Measurements from ENCODE around the gene HSDL2.

Gene HSDL2

GRCh38 chr9:112465352-112465751 lies 85.4 kb downstream of the HSDL2 start:
- no CpG with 5 or more reads among the region's 4 CpGs for WGBS (ENCODE audit: extremely low coverage, insufficient coverage, low lambda C conversion rate)
- H3K56ac ChIP-seq (ENCODE audit: low read length), result no peak overlapping the region
- no peaks in the 10 kb centered on the region for H3K27me3 ChIP-seq (ENCODE audit: insufficient read depth, low read length, poor library complexity)
- H3K79me2 ChIP-seq (ENCODE audit: control insufficient read depth, insufficient read depth, low read length), result no peaks in the 10 kb centered on the region
- H3K9ac ChIP-seq (ENCODE audit: low read length), result no peak overlapping the region
- no peak overlapping the region for H2BK5ac ChIP-seq (ENCODE audit: low read length)
- H4K8ac ChIP-seq (ENCODE audit: low read depth, low read length), result no peak overlapping the region
- H3K36me3 ChIP-seq (ENCODE audit: control insufficient read depth, insufficient read depth, low read length), result no peaks in the 10 kb centered on the region
- H3K4me2 ChIP-seq (ENCODE audit: low read length), result no peak overlapping the region
- H3K27ac ChIP-seq (ENCODE audit: low read depth, low read length), result no peak overlapping the region
- no peaks in the 10 kb centered on the region for H3K79me1 ChIP-seq (ENCODE audit: low read length)
- no peak overlapping the region for H2AK5ac ChIP-seq (ENCODE audit: low read length)
- no peak overlapping the region for H2BK15ac ChIP-seq (replicated peaks; ENCODE audit: low read depth)
- DNase-seq, result no peak
- H3K4ac ChIP-seq (ENCODE audit: low read depth, low read length), result no peak overlapping the region
- H3K18ac ChIP-seq (ENCODE audit: low read length), result no peak overlapping the region
- H3K4me3 ChIP-seq (ENCODE audit: low read length), result no peak overlapping the region
- H3K4me1 ChIP-seq (ENCODE audit: control insufficient read depth, low read depth, low read length), result no peaks in the 10 kb centered on the region
- no peak overlapping the region for H2BK120ac ChIP-seq (ENCODE audit: low read depth, low read length)
- H3K23ac ChIP-seq (ENCODE audit: low read length), result no peak overlapping the region
- H4K5ac ChIP-seq (ENCODE audit: low read length), result no peak overlapping the region

DNA sequence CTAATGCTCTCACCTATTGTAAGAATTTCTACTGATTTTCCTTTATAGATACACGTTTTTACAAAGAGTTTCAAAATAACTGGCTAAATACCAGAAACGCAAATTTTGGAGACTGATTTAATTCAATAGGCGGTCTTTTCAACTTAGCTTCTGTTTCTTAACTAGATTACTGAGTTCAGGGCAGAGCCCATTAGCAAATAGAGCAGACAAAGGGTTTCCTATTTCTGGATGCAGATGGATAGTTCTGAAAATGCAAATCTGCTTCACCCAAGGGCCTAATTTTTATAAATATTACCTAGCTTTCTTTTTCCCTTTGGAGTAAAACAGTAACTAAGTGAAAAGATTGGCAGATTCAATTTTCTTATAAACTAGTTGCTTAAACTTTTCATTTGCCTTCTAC lies 93.1 kb downstream of the HSDL2 start:
- Histone ChIP-seq H2BK15ac (replicated peaks; ENCODE audit: low read depth) (no peak overlapping the region), H2AK5ac (ENCODE audit: low read length) (no peak overlapping the region), H3K4me1 (ENCODE audit: control insufficient read depth, low read depth, low read length) (no peaks in the 10 kb centered on the region), H4K5ac (ENCODE audit: low read length) (no peak overlapping the region), H3K9ac (ENCODE audit: low read length) (no peak overlapping the region), H3K56ac (ENCODE audit: low read length) (no peak overlapping the region), H3K79me1 (ENCODE audit: low read length) (no peaks in the 10 kb centered on the region), H3K27ac (ENCODE audit: low read depth, low read length) (no peak overlapping the region), H3K4ac (ENCODE audit: low read depth, low read length) (no peak overlapping the region), H3K23ac (ENCODE audit: low read length) (no peak overlapping the region), H3K36me3 (ENCODE audit: control insufficient read depth, insufficient read depth, low read length) (no peaks in the 10 kb centered on the region), H4K8ac (ENCODE audit: low read depth, low read length) (no peak overlapping the region), H3K18ac (ENCODE audit: low read length) (no peak overlapping the region), H3K27me3 (ENCODE audit: insufficient read depth, low read length, poor library complexity) (no peaks in the 10 kb centered on the region), H2BK120ac (ENCODE audit: low read depth, low read length) (no peak overlapping the region), H3K4me2 (ENCODE audit: low read length) (no peak overlapping the region), H3K4me3 (ENCODE audit: low read length) (no peak overlapping the region), H3K79me2 (ENCODE audit: control insufficient read depth, insufficient read depth, low read length) (no peaks in the 10 kb centered on the region), H2BK5ac (ENCODE audit: low read length) (no peak overlapping the region)
- DNase-seq, result no peak
- WGBS (ENCODE audit: extremely low coverage, insufficient coverage, low lambda C conversion rate), result no CpG with 5 or more reads among the region's 3 CpGs

GRCh38 chr9:112473986-112474385 lies 94.1 kb downstream of the HSDL2 start:
- H3K36me3 ChIP-seq (ENCODE audit: control insufficient read depth, insufficient read depth, low read length), result no peaks in the 10 kb centered on the region

GRCh38 chr9:112475318-112475717 lies 95.4 kb downstream of the HSDL2 start:
- H2BK5ac ChIP-seq (ENCODE audit: low read length), result no peak overlapping the region
- no peaks in the 10 kb centered on the region for H3K36me3 ChIP-seq (ENCODE audit: control insufficient read depth, insufficient read depth, low read length)
- no peak overlapping the region for H4K5ac ChIP-seq (ENCODE audit: low read length)
- no peaks in the 10 kb centered on the region for H3K79me1 ChIP-seq (ENCODE audit: low read length)
- H4K8ac ChIP-seq (ENCODE audit: low read depth, low read length), result no peak overlapping the region
- H3K27ac ChIP-seq (ENCODE audit: low read depth, low read length), result no peak overlapping the region
- H3K18ac ChIP-seq (ENCODE audit: low read length), result no peak overlapping the region
- H2BK15ac ChIP-seq (replicated peaks; ENCODE audit: low read depth), result no peak overlapping the region
- no peak overlapping the region for H3K23ac ChIP-seq (ENCODE audit: low read length)
- no peaks in the 10 kb centered on the region for H3K27me3 ChIP-seq (ENCODE audit: insufficient read depth, low read length, poor library complexity)
- H3K4me1 ChIP-seq (ENCODE audit: control insufficient read depth, low read depth, low read length), result no peaks in the 10 kb centered on the region
- no peaks in the 10 kb centered on the region for H3K79me2 ChIP-seq (ENCODE audit: control insufficient read depth, insufficient read depth, low read length)
- H2BK120ac ChIP-seq (ENCODE audit: low read depth, low read length), result no peak overlapping the region
- no peak overlapping the region for H2AK5ac ChIP-seq (ENCODE audit: low read length)
- H3K4ac ChIP-seq (ENCODE audit: low read depth, low read length), result no peak overlapping the region
- H3K4me3 ChIP-seq (ENCODE audit: low read length), result no peak overlapping the region
- WGBS (ENCODE audit: extremely low coverage, insufficient coverage, low lambda C conversion rate), result no CpG with 5 or more reads among the region's 1 CpG
- no peak overlapping the region for H3K56ac ChIP-seq (ENCODE audit: low read length)
- DNase-seq, result no peak
- H3K9ac ChIP-seq (ENCODE audit: low read length), result no peak overlapping the region
- H3K4me2 ChIP-seq (ENCODE audit: low read length), result no peak overlapping the region

More at GRCh38 chr9:112473986-112474385, 94.1 kb downstream of the HSDL2 start:
- H3K23ac ChIP-seq (ENCODE audit: low read length), result no peak overlapping the region
- no peak overlapping the region for H4K5ac ChIP-seq (ENCODE audit: low read length)
- H2BK15ac ChIP-seq (replicated peaks; ENCODE audit: low read depth), result no peak overlapping the region
- H3K79me2 ChIP-seq (ENCODE audit: control insufficient read depth, insufficient read depth, low read length), result no peaks in the 10 kb centered on the region
- no peaks in the 10 kb centered on the region for H3K4me1 ChIP-seq (ENCODE audit: control insufficient read depth, low read depth, low read length)
- H2BK120ac ChIP-seq (ENCODE audit: low read depth, low read length), result no peak overlapping the region
- H3K18ac ChIP-seq (ENCODE audit: low read length), result no peak overlapping the region
- no CpG with 5 or more reads among the region's 2 CpGs for WGBS (ENCODE audit: extremely low coverage, insufficient coverage, low lambda C conversion rate)
- H2BK5ac ChIP-seq (ENCODE audit: low read length), result no peak overlapping the region
- DNase-seq, result no peak
- no peak overlapping the region for H4K8ac ChIP-seq (ENCODE audit: low read depth, low read length)
- no peak overlapping the region for H3K4me3 ChIP-seq (ENCODE audit: low read length)
- no peaks in the 10 kb centered on the region for H3K79me1 ChIP-seq (ENCODE audit: low read length)
- no peak overlapping the region for H2AK5ac ChIP-seq (ENCODE audit: low read length)
- H3K9ac ChIP-seq (ENCODE audit: low read length), result no peak overlapping the region
- no peaks in the 10 kb centered on the region for H3K27me3 ChIP-seq (ENCODE audit: insufficient read depth, low read length, poor library complexity)
- no peak overlapping the region for H3K27ac ChIP-seq (ENCODE audit: low read depth, low read length)
- no peak overlapping the region for H3K56ac ChIP-seq (ENCODE audit: low read length)
- H3K4me2 ChIP-seq (ENCODE audit: low read length), result no peak overlapping the region
- H3K4ac ChIP-seq (ENCODE audit: low read depth, low read length), result no peak overlapping the region

DNA sequence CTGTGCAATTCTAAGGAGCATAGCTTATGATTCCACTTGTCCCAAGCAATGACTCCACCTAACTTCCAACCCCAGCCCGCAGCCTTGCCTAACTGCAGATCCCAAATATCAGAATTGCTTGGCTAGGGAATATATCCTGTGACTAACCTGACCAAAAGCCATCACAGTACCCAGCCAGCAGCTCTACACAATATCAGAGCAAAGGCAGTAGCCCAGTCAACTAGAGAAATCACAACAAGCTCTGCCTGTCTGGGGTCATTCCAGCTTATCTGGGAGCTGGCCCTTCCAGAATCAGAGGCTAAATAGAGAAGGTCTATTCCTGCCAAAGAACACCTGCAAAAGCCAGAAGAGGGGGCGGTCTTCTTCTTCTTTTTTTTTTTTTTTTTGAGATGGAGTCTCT lies 97.4 kb downstream of the HSDL2 start:
- Histone ChIP-seq H4K8ac (ENCODE audit: low read depth, low read length) (no peak overlapping the region), H3K23ac (ENCODE audit: low read length) (no peak overlapping the region)

DNA sequence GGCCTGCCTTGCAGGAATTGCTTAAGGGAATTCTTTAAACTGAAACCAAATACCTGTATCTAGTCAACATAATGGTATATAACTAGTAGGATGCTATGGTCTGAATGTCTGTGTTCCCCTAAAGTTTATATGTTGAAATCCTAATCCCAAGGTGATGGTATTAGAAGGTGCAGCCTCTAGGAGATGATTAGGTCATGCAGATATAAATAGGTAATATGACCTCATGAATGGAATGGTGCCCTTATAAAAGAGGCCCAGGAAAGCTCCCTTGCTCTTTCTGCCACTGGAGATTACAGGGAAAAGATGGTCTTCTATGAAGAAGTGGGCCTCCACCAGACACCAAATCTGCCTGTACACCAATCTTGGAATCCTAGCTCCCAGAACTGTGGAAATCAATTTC lies 99.3 kb downstream of the HSDL2 start:
- H3K4me2 ChIP-seq (ENCODE audit: low read length), result no peak overlapping the region
- no peaks in the 10 kb centered on the region for H3K27me3 ChIP-seq (ENCODE audit: insufficient read depth, low read length, poor library complexity)
- H3K56ac ChIP-seq (ENCODE audit: low read length), result no peak overlapping the region
- no peak overlapping the region for H4K8ac ChIP-seq (ENCODE audit: low read depth, low read length)
- H4K5ac ChIP-seq (ENCODE audit: low read length), result no peak overlapping the region
- no peak overlapping the region for H3K18ac ChIP-seq (ENCODE audit: low read length)
- no peak overlapping the region for H3K27ac ChIP-seq (ENCODE audit: low read depth, low read length)
- H2AK5ac ChIP-seq (ENCODE audit: low read length), result no peak overlapping the region
- no peak overlapping the region for H3K4me3 ChIP-seq (ENCODE audit: low read length)
- no peak overlapping the region for H2BK5ac ChIP-seq (ENCODE audit: low read length)
- no peaks in the 10 kb centered on the region for H3K79me1 ChIP-seq (ENCODE audit: low read length)
- no peak overlapping the region for H3K4ac ChIP-seq (ENCODE audit: low read depth, low read length)
- no peaks in the 10 kb centered on the region for H3K79me2 ChIP-seq (ENCODE audit: control insufficient read depth, insufficient read depth, low read length)
- H3K36me3 ChIP-seq (ENCODE audit: control insufficient read depth, insufficient read depth, low read length), result no peaks in the 10 kb centered on the region
- no peak overlapping the region for H2BK120ac ChIP-seq (ENCODE audit: low read depth, low read length)
- H3K9ac ChIP-seq (ENCODE audit: low read length), result no peak overlapping the region
- H3K23ac ChIP-seq (ENCODE audit: low read length), result no peak overlapping the region
- DNase-seq, result no peak
- H2BK15ac ChIP-seq (replicated peaks; ENCODE audit: low read depth), result no peak overlapping the region
- no peaks in the 10 kb centered on the region for H3K4me1 ChIP-seq (ENCODE audit: control insufficient read depth, low read depth, low read length)

More for the DNA sequence above, 97.4 kb downstream of the HSDL2 start:
- H3K4ac ChIP-seq (ENCODE audit: low read depth, low read length), result no peak overlapping the region
- H3K56ac ChIP-seq (ENCODE audit: low read length), result no peak overlapping the region
- no peak overlapping the region for H3K4me2 ChIP-seq (ENCODE audit: low read length)
- H3K79me2 ChIP-seq (ENCODE audit: control insufficient read depth, insufficient read depth, low read length), result no peaks in the 10 kb centered on the region
- H3K4me3 ChIP-seq (ENCODE audit: low read length), result no peak overlapping the region
- no peaks in the 10 kb centered on the region for H3K79me1 ChIP-seq (ENCODE audit: low read length)
- no peak overlapping the region for H2AK5ac ChIP-seq (ENCODE audit: low read length)
- H4K5ac ChIP-seq (ENCODE audit: low read length), result no peak overlapping the region
- H2BK5ac ChIP-seq (ENCODE audit: low read length), result no peak overlapping the region
- H3K36me3 ChIP-seq (ENCODE audit: control insufficient read depth, insufficient read depth, low read length), result no peaks in the 10 kb centered on the region
- H3K9ac ChIP-seq (ENCODE audit: low read length), result no peak overlapping the region
- H2BK15ac ChIP-seq (replicated peaks; ENCODE audit: low read depth), result no peak overlapping the region
- H3K27ac ChIP-seq (ENCODE audit: low read depth, low read length), result no peak overlapping the region
- no peak overlapping the region for H3K18ac ChIP-seq (ENCODE audit: low read length)
- H3K4me1 ChIP-seq (ENCODE audit: control insufficient read depth, low read depth, low read length), result no peaks in the 10 kb centered on the region
- H3K27me3 ChIP-seq (ENCODE audit: insufficient read depth, low read length, poor library complexity), result no peaks in the 10 kb centered on the region
- H2BK120ac ChIP-seq (ENCODE audit: low read depth, low read length), result no peak overlapping the region
- no CpG with 5 or more reads among the region's 2 CpGs for WGBS (ENCODE audit: extremely low coverage, insufficient coverage, low lambda C conversion rate)
- no peak for DNase-seq
